NT2/D1 (cell line): ENCODE data around the gene IRF2.

ENCODE experiments used
- DNase-seq: peaks from one replicate; pipeline ENCODE4 v3.0.0-alpha.2; 2011; ENCODE audit warnings: low read depth, low spot score
- H3K27me3 ChIP-seq: 2 replicates; pipeline ENCODE4 v1.6.0; 2011; ENCODE audit warnings: mild to moderate bottlenecking; ENCODE audit not compliant: insufficient read length, insufficient read depth
- H3K36me3 ChIP-seq: 2 replicates; pipeline ENCODE4 v1.6.1; 2011; ENCODE audit warnings: mild to moderate bottlenecking, low read length, mixed read lengths; ENCODE audit not compliant: insufficient read depth, insufficient read length
- H3K4me1 ChIP-seq: 2 replicates; pipeline ENCODE4 v1.5.1; 2011; ENCODE audit not compliant: insufficient read depth, insufficient read length
- H3K4me3 ChIP-seq: 2 replicates; pipeline ENCODE4 v1.5.1; 2011; ENCODE audit warnings: low read depth; ENCODE audit not compliant: insufficient read length
- H3K9ac ChIP-seq: 2 replicates; pipeline ENCODE4 v1.6.0; 2011; ENCODE audit warnings: low read depth; ENCODE audit not compliant: insufficient read length
- H3K9me3 ChIP-seq: 2 replicates; pipeline ENCODE4 v1.5.1; 2011; ENCODE audit warnings: mild to moderate bottlenecking, low read length; ENCODE audit not compliant: insufficient read depth
- SUZ12 ChIP-seq: IDR thresholded peaks from 2 replicates; pipeline ENCODE4 v1.6.1; 2011; ENCODE audit not compliant: insufficient read length, insufficient read depth; ENCODE audit errors: extremely low read depth
- YY1 ChIP-seq: IDR thresholded peaks from 2 replicates; pipeline ENCODE4 v1.6.1; 2011; ENCODE audit not compliant: insufficient read length, insufficient read depth
- ZNF274 ChIP-seq: IDR thresholded peaks from 2 replicates; pipeline ENCODE4 v1.6.1; 2011; ENCODE audit warnings: mild to moderate bottlenecking, low read depth, low read length

IRF2 gene

GRCh38 chr4:184474263-184475095 lies at the start of gene IRF2:
Gene IRF2, minus strand, starts transcription at chr4:184474550. Its CDS starts 45,486 bp downstream, at chr4:184429064.
- peak; percentile 83 for DNase-seq
- TF ChIP-seq SUZ12 (no peak), YY1 (no peak), ZNF274 (no peak)
- peaks cover 2% of the 10 kb centered on the region for H3K27me3 ChIP-seq
- peak within 1 kb of the TSS; percentile 83 for H3K9ac ChIP-seq
- H3K4me3 ChIP-seq, result peak within 1 kb of the TSS; percentile 51
- no peaks in the 10 kb centered on the region for H3K9me3 ChIP-seq
- H3K36me3 ChIP-seq, result no peaks in the 10 kb centered on the region
- no peaks in the 10 kb centered on the region for H3K4me1 ChIP-seq

DNA sequence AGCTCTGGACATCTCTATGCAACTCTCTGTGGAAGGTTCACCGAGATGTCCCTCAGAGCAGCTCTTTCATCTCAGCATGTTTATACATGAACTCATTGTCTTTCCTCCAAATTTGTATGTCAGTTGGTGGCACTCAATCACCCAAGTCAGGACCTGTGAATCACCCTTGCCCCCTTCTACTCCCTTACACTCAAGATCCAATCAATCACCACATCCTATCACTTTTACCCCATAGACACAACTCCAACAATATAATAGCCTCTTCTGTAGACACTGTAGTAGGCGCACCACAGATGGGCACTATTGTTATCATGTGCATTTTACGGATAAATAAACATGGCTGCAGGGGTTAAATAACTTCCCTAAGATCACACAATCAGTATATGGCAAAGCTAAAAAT lies 41.3 kb upstream of the IRF2 start:
- H3K36me3 ChIP-seq, result no peaks in the 10 kb centered on the region
- no peak for DNase-seq
- H3K4me3 ChIP-seq, result no peak overlapping the region
- no peak for TF ChIP-seq YY1
- TF ChIP-seq SUZ12, result no peak
- no peak for TF ChIP-seq ZNF274
- no peaks in the 10 kb centered on the region for H3K27me3 ChIP-seq
- H3K9ac ChIP-seq, result no peak overlapping the region
- no peaks in the 10 kb centered on the region for H3K4me1 ChIP-seq
- peaks cover 12% of the 10 kb centered on the region; the same call in 1 of the 2 replicates for H3K9me3 ChIP-seq

DNA sequence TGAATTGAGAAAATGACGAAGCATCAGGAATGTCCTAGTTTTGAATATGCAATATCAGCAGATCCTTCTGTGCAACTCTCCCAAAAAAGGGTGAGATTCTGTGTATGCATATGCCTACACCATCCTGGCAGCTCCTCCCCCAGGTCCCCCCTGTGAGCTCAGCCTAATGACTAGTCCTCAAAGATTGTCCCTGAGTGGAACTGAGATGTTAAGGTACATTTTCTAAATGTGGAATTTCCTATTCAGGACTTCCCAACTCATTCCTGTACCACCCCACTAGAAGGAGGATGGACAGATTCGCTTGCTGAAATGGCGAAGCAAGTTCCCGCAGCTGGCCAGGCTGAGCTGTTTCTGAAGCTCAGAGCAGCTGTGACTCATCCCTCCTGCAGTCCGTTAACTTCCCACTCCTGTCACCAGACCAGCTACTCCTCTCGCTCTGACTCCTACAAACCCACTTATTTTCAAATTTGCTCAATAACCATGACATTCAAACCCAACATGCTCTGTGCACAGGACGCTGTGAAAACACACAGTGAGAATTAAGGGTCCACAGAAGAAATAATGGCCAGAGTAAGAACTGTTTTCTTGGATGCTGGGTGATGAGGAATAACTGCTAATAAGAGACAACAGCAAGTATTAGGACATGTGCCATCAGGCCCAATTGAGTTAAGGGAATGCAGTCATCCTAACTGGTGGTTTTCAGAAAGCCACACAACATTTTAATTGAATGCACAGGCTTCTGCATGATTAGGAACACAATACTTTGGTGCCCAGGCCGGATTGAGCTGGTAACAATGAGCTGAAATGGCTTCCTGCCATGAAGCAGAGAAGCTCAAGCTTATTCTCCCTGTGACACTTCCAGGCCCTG lies 40.0 kb upstream of the IRF2 start:
- DNase-seq, result no peak
- Histone ChIP-seq H3K9ac (no peak overlapping the region), H3K27me3 (no peaks in the 10 kb centered on the region), H3K36me3 (no peaks in the 10 kb centered on the region), H3K4me3 (no peak overlapping the region), H3K4me1 (no peaks in the 10 kb centered on the region), H3K9me3 (peaks cover 21% of the 10 kb centered on the region; the same call in 1 of the 2 replicates)
- TF ChIP-seq SUZ12, result no peak
- no peak for TF ChIP-seq ZNF274
- TF ChIP-seq YY1, result no peak

GRCh38 chr4:184513802-184514120 lies 39.4 kb upstream of the IRF2 start:
- H3K27me3 ChIP-seq, result no peaks in the 10 kb centered on the region
- TF ChIP-seq SUZ12 (no peak), ZNF274 (no peak), YY1 (no peak)
- no peak overlapping the region for H3K4me3 ChIP-seq
- H3K9me3 ChIP-seq, result peaks cover 16% of the 10 kb centered on the region; the same call in 1 of the 2 replicates
- DNase-seq, result no peak
- no peak overlapping the region for H3K9ac ChIP-seq
- no peaks in the 10 kb centered on the region for H3K4me1 ChIP-seq
- H3K36me3 ChIP-seq, result no peaks in the 10 kb centered on the region

DNA sequence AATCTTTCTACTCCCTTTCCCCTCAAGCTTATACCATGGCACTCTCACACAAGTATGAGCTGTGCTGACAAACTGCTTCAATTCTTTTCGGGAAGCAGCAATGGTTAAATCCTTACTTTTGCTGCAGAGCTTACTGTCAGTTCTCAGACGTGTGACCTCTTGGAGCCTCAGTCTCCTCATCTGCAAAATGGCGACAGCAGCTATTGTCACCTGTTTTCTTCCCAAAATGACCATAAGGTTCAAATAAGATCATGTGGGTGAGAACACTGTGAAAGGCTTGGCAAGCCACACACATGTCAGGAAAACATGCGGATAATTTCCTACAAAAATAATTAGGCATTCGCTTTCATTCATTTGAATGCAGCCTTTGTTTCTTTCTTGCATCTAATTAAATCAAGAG lies 36.8 kb upstream of the IRF2 start:
- H3K36me3 ChIP-seq, result no peaks in the 10 kb centered on the region
- no peak overlapping the region for H3K4me3 ChIP-seq
- no peaks in the 10 kb centered on the region for H3K4me1 ChIP-seq
- no peaks in the 10 kb centered on the region for H3K27me3 ChIP-seq
- no peak for DNase-seq
- TF ChIP-seq ZNF274, result no peak
- TF ChIP-seq YY1, result no peak
- TF ChIP-seq SUZ12, result no peak
- peaks cover 11% of the 10 kb centered on the region; the same call in 1 of the 2 replicates for H3K9me3 ChIP-seq
- H3K9ac ChIP-seq, result no peak overlapping the region

DNA sequence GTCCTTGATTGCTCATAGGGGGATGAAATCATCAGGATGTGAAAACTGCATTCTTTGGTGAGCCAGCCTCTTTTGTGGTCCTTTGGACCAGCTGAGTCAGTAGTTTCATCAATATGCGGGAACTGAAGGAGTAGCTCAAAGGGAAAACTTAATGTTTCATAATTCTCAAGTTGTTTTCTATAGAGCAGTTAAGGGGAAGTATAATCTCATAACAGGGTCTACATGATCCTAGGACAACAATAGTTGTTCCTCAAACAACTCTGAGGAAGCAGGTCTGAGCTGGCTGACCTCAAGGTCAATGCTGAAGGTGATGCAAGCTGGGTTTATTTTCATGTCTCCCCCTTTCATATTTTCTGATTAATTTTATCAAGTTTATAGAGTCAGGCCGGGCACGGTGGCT lies 36.1 kb upstream of the IRF2 start:
- no peak for TF ChIP-seq YY1
- no peak for TF ChIP-seq SUZ12
- TF ChIP-seq ZNF274, result no peak
- no peak for DNase-seq
- peaks cover 11% of the 10 kb centered on the region; the same call in 1 of the 2 replicates for H3K9me3 ChIP-seq
- no peaks in the 10 kb centered on the region for H3K36me3 ChIP-seq
- no peak overlapping the region for H3K9ac ChIP-seq
- H3K4me1 ChIP-seq, result no peaks in the 10 kb centered on the region
- H3K4me3 ChIP-seq, result no peak overlapping the region
- H3K27me3 ChIP-seq, result no peaks in the 10 kb centered on the region

DNA sequence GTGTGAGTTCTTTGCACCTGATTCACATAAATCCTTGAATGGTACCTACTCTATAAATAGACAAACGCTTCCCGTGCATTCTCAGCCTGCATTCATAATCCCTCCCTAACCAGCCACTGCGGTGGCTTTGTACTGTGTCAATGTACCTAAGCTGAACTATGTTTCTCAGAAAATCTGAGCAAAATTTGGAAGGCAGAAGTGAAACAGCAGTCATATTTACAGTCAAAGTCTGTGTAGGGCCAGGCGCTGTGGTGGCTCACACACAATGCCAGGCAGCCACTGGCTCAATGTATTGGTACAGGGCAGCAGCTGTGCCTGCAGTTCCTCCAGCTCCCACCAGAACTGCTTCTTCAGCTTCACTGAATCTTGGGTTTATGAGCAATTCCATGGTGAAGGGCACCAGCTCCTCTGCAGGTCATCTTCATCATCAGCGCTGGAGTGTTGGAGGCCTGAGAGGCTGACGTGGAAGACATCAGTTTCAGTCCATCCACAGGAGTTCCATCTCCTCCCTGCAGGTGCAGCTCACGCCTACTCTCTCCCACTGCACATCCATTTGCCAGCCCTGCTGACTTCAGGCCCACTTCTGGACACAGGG lies 32.3 kb upstream of the IRF2 start:
- TF ChIP-seq SUZ12 (no peak), ZNF274 (no peak), YY1 (no peak)
- H3K4me3 ChIP-seq, result no peak overlapping the region
- peaks cover 11% of the 10 kb centered on the region; the same call in 1 of the 2 replicates for H3K9me3 ChIP-seq
- H3K9ac ChIP-seq, result no peak overlapping the region
- H3K4me1 ChIP-seq, result no peaks in the 10 kb centered on the region
- no peaks in the 10 kb centered on the region for H3K36me3 ChIP-seq
- no peaks in the 10 kb centered on the region for H3K27me3 ChIP-seq
- no peak for DNase-seq
